Neutrophil (primary cell): Measurements from ENCODE around the gene LMCD1.

Experiments
- H3K27ac ChIP-seq: fragments of 200-600 bp; sonication (generic); 2 replicates; pipeline ENCODE4 v1.5.1; 2016; ENCODE audit warnings: mild to moderate bottlenecking, moderate library complexity
- H3K27me3 ChIP-seq: fragments of 200-600 bp; sonication (generic); 2 replicates; pipeline ENCODE4 v1.6.0; 2016; ENCODE audit warnings: mild to moderate bottlenecking
- H3K36me3 ChIP-seq: fragments of 200-600 bp; sonication (generic); 2 replicates; pipeline ENCODE4 v1.5.1; 2017
- H3K4me1 ChIP-seq, 2 experiments: fragments of 200-600 bp in 1 of 2; sonication (generic) in 1 of 2; 1 replicate in 1 of 2; 2 replicates in 1 of 2; pipeline versions ENCODE4 v1.5.1 to v1.6.1; 2013 to 2016; ENCODE audit warnings: low read depth in 1 of 2, low read length in 1 of 2, mild to moderate bottlenecking in 1 of 2, moderate library complexity in 1 of 2; ENCODE audit not compliant: control insufficient read depth in 1 of 2, insufficient read depth in 1 of 2
- H3K4me3 ChIP-seq, 2 experiments: fragments of 200-600 bp in 1 of 2; sonication (generic) in 1 of 2; 1 replicate in 1 of 2; 2 replicates in 1 of 2; pipeline ENCODE4 v1.5.1; 2013 to 2016; ENCODE audit warnings: low read depth in 1 of 2, low read length in 1 of 2, mild to moderate bottlenecking in 1 of 2, moderate library complexity in 1 of 2
- H3K9me3 ChIP-seq: fragments of 200-600 bp; sonication (generic); 2 replicates; pipeline ENCODE4 v1.5.1; 2016
- CTCF ChIP-seq: fragments of 200-600 bp; sonication (generic); IDR thresholded peaks from 2 replicates; pipeline ENCODE4 v1.5.1; 2016; ENCODE audit warnings: antibody characterized with exemption

Gene LMCD1

GRCh38 chr3:8484409-8485140 lies 17.0 kb upstream of the LMCD1 start:
- no peak for TF ChIP-seq CTCF
- Histone ChIP-seq H3K4me1 (no peaks in the 10 kb centered on the region), H3K27ac (no peak overlapping the region), H3K36me3 (no peaks in the 10 kb centered on the region), H3K4me3 (no peak overlapping the region), H3K9me3 (no peaks in the 10 kb centered on the region), H3K27me3 (no peaks in the 10 kb centered on the region)

GRCh38 chr3:8485141-8485870 lies 16.3 kb upstream of the LMCD1 start:
- no peak for TF ChIP-seq CTCF
- Histone ChIP-seq H3K4me1 (no peaks in the 10 kb centered on the region), H3K9me3 (no peaks in the 10 kb centered on the region), H3K27ac (no peak overlapping the region), H3K36me3 (no peaks in the 10 kb centered on the region), H3K27me3 (no peaks in the 10 kb centered on the region), H3K4me3 (no peak overlapping the region)

- H3K27me3 ChIP-seq: no peaks in the 10 kb centered on the region
- H3K4me1 ChIP-seq: no peaks in the 10 kb centered on the region
- no peak overlapping the region for H3K4me3 ChIP-seq
- H3K9me3 ChIP-seq: no peaks in the 10 kb centered on the region
- H3K36me3 ChIP-seq: no peaks in the 10 kb centered on the region
- TF ChIP-seq CTCF: no peak
- no peak overlapping the region for H3K27ac ChIP-seq
Measured at GRCh38 chr3:8485943-8486342, 15.7 kb upstream of the LMCD1 start.

DNA sequence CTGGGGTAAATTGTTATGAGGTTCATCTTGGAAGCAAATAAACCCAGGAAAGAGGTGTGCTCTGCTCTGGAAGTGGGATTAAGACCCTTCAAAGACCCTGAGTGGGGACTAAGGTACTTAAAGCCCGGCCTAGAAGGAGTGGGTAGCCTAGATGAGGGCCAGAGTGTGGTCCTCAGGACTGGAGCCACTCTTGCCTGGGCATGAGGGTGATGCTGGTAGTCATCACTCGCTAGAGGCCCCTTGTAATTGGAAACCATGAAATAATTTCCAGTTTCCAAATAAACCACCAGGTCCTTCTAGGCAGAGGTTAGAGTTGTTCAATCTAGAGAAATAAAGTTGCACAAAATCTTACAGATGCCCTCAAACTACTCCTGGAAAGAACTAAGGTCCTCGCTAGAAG lies 15.2 kb upstream of the LMCD1 start:
- no peaks in the 10 kb centered on the region for H3K36me3 ChIP-seq
- H3K9me3 ChIP-seq: no peaks in the 10 kb centered on the region
- H3K27me3 ChIP-seq: no peaks in the 10 kb centered on the region
- TF ChIP-seq CTCF: no peak
- no peaks in the 10 kb centered on the region for H3K4me1 ChIP-seq
- no peak overlapping the region for H3K27ac ChIP-seq
- no peak overlapping the region for H3K4me3 ChIP-seq

DNA sequence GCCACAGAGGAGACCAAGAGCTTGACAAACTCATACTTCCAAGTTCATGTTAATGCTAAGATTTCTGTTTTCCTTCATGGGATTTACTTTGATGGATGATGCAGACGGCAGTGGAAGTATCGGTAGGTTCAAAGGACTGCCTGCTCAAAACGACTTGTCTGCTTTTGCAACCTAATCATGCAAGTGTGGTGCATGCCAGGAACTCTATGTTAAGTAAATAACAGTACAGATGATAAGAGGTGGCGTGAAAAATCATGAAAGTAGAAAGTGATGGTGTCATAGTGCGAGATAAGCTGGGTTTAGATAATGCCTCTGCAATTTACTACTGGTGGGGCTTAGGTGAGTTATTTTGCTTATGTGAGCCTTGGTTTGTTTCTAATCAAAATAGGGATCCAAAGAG lies 14.7 kb upstream of the LMCD1 start:
- no peak for TF ChIP-seq CTCF
- Histone ChIP-seq H3K36me3 (no peaks in the 10 kb centered on the region), H3K4me1 (no peaks in the 10 kb centered on the region)

More for the DNA sequence above, 14.7 kb upstream of the LMCD1 start:
- Histone ChIP-seq H3K9me3 (no peaks in the 10 kb centered on the region), H3K27ac (no peak overlapping the region), H3K27me3 (no peaks in the 10 kb centered on the region), H3K4me3 (no peak overlapping the region)
